GM20431 (cell line): ENCODE data around the gene BTBD16.

Experiments used
- in situ Hi-C: fragments of 300-500 bp; cut with MseI, MboI; formaldehyde crosslinking; loops from one replicate; pipeline ENCODE4 v1.15.0; 2020; ENCODE audit warnings: low sequenced_read_pairs; ENCODE audit not compliant: unreplicated experiment

BTBD16 gene

GRCh38 chr10:122271076-122271475 lies at the start of gene BTBD16:
TSS of gene BTBD16 (plus strand) at chr10:122271296. CDS start at chr10:122275082, 3,786 bp downstream.
- in situ Hi-C loops, result no loop called here

GRCh38 chr10:122221958-122222357 lies 49.1 kb upstream of the BTBD16 start:
- in situ Hi-C loops, result no loop called here

DNA sequence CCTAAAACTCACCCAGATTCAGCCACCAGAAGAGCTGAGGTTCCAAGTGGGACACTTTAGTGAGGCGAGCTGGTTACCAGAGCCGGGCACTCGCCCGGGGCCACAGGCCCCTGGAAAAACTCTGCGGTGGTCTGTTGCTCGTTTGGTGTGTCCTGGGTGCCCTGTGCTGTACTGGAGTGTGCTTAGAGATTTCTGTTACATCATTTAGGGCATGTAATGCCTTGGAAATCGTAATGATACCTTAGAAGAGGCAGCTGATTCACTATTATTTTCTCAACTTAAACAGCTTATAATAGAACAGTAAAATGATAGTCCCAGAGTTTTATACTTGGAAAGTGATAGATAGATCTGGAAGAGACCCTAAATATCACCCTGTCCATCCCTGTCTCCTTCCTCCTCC lies 48.5 kb upstream of the BTBD16 start:
- in situ Hi-C loops, result no loop called here

- in situ Hi-C loops, result no loop called here
These were observed 46.9 kb upstream of the BTBD16 start for GRCh38 chr10:122224159-122224558.

- in situ Hi-C loops, result no loop called here
These were observed 45.8 kb upstream of the BTBD16 start for GRCh38 chr10:122225330-122225729.

- in situ Hi-C loops, result no loop called here
These were observed 43.3 kb upstream of the BTBD16 start for GRCh38 chr10:122227754-122228153.

GRCh38 chr10:122229666-122230065 lies 41.4 kb upstream of the BTBD16 start:
- in situ Hi-C loops, result no loop called here

DNA sequence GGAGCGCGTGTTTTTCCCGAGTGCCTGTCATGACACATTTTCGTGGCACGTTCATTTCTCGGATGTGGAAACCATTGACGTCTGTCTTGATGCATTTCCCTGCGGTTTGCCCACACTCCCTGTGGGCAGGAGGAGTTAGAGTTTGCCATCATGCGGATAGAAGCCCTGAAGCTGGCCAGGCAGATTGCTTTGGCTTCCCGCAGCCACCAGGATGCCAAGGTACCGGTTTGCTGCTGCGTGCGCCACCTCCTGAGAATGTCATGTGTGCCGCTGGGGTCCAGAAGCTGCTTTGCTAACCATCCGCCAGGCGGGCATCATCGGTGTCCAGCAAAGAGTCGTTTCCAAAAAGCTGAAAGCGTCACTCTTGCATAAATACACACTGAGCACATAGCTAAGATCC lies 40.9 kb upstream of the BTBD16 start:
- in situ Hi-C loops, result no loop called here

GRCh38 chr10:122232769-122233168 lies 38.3 kb upstream of the BTBD16 start:
- in situ Hi-C loops, result no loop called here

DNA sequence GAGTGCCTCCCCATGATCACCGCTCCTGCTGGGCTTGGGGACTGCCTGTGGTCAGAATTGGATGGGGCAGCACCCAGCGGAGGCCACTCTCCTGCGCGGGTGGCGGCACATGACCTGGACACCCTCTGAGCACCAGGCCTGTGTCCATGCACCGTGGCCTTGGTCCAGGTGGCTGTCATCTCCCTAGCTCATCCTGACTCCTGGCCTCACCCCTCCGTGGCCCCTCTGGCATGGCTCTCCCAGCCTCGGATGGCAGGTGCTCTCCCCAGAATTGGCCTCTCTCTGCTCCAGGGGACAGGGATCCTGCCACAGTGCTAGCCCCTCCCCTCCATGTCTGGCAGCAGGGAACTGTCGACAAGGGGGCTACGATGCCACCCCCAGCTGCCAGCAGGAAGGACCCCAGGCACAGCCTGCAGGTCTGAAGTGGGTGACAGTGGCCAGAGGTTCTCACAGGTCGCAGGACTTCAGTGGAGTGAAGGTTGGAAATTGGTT lies 37.2 kb upstream of the BTBD16 start:
- in situ Hi-C loops, result no loop called here

DNA sequence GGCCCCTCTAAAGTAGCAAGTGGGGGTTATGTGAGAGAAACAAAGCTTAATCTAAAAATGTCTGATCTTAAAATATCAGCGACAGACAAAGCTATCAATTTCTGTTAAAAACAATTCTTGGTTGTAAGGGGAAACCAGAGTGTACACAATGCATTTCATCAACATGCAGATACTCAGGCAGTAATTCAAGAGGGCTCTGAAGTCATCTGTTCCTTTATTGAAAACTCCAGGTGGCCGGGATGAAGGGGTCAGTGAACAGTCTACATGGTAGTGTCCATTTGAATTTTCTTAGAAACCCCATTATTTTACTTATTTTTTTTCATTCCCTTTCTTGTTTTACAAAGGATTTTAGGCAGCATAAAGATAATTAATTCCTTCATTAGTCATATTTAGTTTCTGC lies 36.7 kb upstream of the BTBD16 start:
- in situ Hi-C loops, result no loop called here

- in situ Hi-C loops, result no loop called here
These were observed 34.3 kb upstream of the BTBD16 start for GRCh38 chr10:122236690-122237306.

DNA sequence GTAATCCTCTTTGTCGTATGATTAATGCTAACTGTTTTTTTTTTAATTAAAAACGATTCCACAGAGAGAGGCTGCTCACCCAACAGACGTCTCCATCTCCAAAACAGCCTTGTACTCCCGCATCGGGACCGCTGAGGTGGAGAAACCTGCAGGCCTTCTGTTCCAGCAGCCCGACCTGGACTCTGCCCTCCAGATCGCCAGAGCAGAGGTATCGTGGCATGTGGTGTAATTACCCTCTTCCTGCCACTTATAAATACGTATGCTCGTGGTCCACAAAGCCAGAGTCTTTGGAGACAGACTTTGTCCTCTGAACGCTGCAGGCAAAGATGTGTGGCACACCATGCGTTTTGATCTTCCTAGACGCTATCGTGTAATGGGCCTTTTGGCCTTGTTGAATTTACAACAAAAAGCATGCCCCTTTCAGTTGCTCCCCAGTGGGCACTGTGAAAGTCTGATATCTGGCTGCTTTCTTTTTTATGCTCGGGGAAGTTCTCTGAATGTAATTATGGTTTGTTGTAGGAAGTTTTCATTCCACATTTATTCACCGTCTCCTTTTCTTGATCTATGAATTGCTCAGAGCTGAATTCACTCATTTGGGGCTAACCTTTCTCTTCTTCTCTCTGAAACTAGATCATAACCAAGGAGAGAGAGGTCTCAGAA lies 33.6 kb upstream of the BTBD16 start:
- in situ Hi-C loops, result no loop called here

GRCh38 chr10:122239578-122240257 lies 31.4 kb upstream of the BTBD16 start:
- in situ Hi-C loops, result no loop called here

GRCh38 chr10:122240401-122240800 lies 30.7 kb upstream of the BTBD16 start:
- in situ Hi-C loops, result no loop called here

GRCh38 chr10:122241836-122242235 lies 29.3 kb upstream of the BTBD16 start:
- in situ Hi-C loops, result no loop called here

DNA sequence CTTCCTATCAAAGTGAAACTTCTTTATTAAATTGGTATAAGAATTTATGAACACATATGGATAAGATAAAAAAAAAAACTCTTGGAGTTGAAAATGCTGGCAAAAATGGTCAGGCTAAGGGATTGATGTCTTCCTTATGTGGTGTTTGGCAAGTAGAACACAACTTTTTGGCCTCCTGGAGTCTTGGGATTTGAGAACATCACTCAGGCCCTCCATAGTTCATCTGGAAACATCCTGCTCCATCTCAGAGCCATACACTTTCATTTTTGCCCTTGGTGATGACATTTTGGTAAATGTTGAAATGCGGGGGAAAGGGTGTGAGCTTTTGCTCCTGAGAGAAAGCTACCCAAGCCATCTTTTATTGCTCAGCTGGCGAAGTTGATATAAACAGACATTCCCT lies 27.5 kb upstream of the BTBD16 start:
- in situ Hi-C loops, result no loop called here

GRCh38 chr10:122244001-122244975 lies 26.8 kb upstream of the BTBD16 start:
- in situ Hi-C loops, result no loop called here

- in situ Hi-C loops, result no loop called here
These were observed 26.0 kb upstream of the BTBD16 start for GRCh38 chr10:122245136-122245535.

DNA sequence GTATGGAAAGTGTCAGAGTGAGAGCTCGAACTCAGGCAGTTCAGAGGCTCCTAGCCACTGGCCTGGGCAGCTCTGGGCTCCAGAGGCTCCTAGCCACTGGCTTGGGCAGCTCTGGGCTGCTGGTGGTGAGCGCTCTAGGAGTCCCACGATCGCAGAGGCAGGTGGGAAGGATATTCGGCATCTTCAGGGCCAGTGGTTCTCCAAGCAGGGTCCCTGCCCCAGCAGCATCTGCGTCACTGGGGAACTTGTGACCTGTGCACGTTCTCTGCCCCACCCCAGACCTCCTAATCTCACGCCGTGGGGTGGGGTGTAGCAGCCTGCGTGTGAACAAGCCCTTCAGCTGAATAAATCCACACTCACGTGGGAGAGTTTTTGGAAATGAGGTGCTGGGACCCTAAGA lies 25.2 kb upstream of the BTBD16 start:
- in situ Hi-C loops, result no loop called here
